Skeletal muscle satellite cell (primary cell): ENCODE results near the gene RAB4B. TPM values are rescaled to one million over a fixed set of nuclear protein-coding genes. Genes with fewer than 3 reads are reported as not detected.
"Not testable (repeated sequence)": the region's sequence is repeated elsewhere in the genome, so short reads cannot be mapped to it uniquely, and the experiment has no call there.

ENCODE experiments used
- H3K27me3 ChIP-seq: 2 replicates; pipeline ENCODE4 v1.7.0; 2013; ENCODE audit warnings: low read length; ENCODE audit not compliant: control insufficient read depth, insufficient read depth
- H3K36me3 ChIP-seq: 2 replicates; pipeline ENCODE4 v1.7.0; 2013; ENCODE audit warnings: mild to moderate bottlenecking, control low read depth, low read length; ENCODE audit not compliant: insufficient read depth
- H3K4me1 ChIP-seq: 2 replicates; pipeline ENCODE4 v1.7.0; 2013; ENCODE audit warnings: low read length; ENCODE audit not compliant: control insufficient read depth, insufficient read depth
- H3K4me2 ChIP-seq: 2 replicates; pipeline ENCODE4 v1.7.0; 2013; ENCODE audit warnings: mild to moderate bottlenecking, low read length
- H3K4me3 ChIP-seq: 2 replicates; pipeline ENCODE4 v1.7.0; 2013; ENCODE audit warnings: low read length
- H3K9ac ChIP-seq: 2 replicates; pipeline ENCODE4 v1.7.0; 2013; ENCODE audit warnings: mild to moderate bottlenecking, low read depth, low read length, moderate library complexity
- H3K9me3 ChIP-seq: replicated peaks from 2 replicates; pipeline ENCODE4 v1.7.0; 2013; ENCODE audit warnings: mild to moderate bottlenecking, control low read depth, low read length
- total RNA-seq: library from RNA; depleted of rRNA; stranded (reverse); fragments of >200 nt; gene quantifications from 2 replicates; pipeline ENCODE4 v1.2.3, GENCODE V29; 2012; rRNA removed

RAB4B gene, protein sequence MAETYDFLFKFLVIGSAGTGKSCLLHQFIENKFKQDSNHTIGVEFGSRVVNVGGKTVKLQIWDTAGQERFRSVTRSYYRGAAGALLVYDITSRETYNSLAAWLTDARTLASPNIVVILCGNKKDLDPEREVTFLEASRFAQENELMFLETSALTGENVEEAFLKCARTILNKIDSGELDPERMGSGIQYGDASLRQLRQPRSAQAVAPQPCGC
- total RNA-seq: 7.6 and 10.6 TPM in 2 replicates

- Histone ChIP-seq H3K36me3 (no peaks in the 10 kb centered on the region), H3K4me1 (peaks cover 14% of the 10 kb centered on the region), H3K27me3 (no peaks in the 10 kb centered on the region), H3K9ac (peak within 1 kb of the TSS; percentile 88), H3K4me2 (peak within 1 kb of the TSS; percentile 97), H3K9me3 (no peaks in the 10 kb centered on the region), H3K4me3 (peak within 1 kb of the TSS; percentile 83)
Observed at GRCh38 chr19:40777937-40778705, at the start of gene RAB4B. Gene RAB4B, plus strand, starts transcription at chr19:40778247. Its CDS starts 129 bp downstream, at chr19:40778376.

DNA sequence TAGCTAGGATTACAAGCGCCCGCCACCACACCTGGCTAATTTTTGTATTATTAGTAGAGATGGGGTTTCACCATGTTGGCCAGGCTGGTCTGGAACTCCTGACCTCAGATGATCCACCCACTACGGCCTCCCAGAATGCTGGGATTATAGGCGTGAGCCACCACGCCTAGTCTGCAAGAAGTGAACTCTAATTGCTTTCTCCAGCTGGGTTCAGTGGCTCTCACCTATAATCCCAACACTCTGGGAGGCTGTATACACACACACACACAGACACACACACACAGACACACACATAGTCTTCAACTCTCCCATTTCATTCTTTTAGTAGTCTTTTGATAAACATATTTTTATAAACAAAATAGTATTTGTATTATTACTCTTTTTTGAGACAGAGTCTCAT lies 48.0 kb upstream of the RAB4B start:
- H3K27me3 ChIP-seq, H3K4me3 ChIP-seq, H3K4me2 ChIP-seq, H3K9ac ChIP-seq, H3K9me3 ChIP-seq, H3K4me1 ChIP-seq: not testable (repeated sequence)
- H3K36me3 ChIP-seq: peaks cover 64% of the 10 kb centered on the region

DNA sequence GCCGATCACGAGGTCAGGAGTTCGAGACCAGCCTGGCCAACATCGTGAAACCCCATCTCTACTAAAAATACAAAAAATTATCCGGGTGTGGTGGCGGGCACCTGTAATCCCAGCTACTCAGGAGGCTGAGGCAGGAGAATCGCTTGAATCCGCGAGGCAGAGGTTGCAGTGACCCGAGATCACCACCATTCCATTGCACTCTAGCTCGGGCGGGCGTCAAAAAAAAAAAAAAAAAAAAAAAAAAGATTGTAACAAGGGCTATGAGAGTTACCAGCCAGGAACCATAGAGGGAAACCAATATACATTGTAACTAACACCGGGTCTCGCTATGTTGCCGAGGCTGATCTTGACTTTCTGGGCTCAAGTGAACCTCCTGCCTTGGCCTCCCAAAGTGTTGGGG lies 45.7 kb upstream of the RAB4B start:
- H3K4me3 ChIP-seq, H3K9me3 ChIP-seq, H3K27me3 ChIP-seq, H3K4me1 ChIP-seq, H3K9ac ChIP-seq, H3K4me2 ChIP-seq: not testable (repeated sequence)
- peaks cover 69% of the 10 kb centered on the region for H3K36me3 ChIP-seq

- Histone ChIP-seq H3K4me2 (no peak overlapping the region), H3K9ac (no peak overlapping the region), H3K9me3 (no peaks in the 10 kb centered on the region), H3K4me1 (no peaks in the 10 kb centered on the region), H3K4me3 (no peak overlapping the region), H3K36me3 (peaks cover 65% of the 10 kb centered on the region), H3K27me3 (no peaks in the 10 kb centered on the region)
Observed at GRCh38 chr19:40733149-40733548, 44.9 kb upstream of the RAB4B start.

GRCh38 chr19:40735013-40735771 lies 42.9 kb upstream of the RAB4B start:
- Histone ChIP-seq H3K4me3 (no peak overlapping the region), H3K36me3 (peaks cover 78% of the 10 kb centered on the region), H3K9ac (no peak overlapping the region), H3K4me1 (no peaks in the 10 kb centered on the region), H3K4me2 (no peak overlapping the region), H3K9me3 (no peaks in the 10 kb centered on the region), H3K27me3 (no peaks in the 10 kb centered on the region)

GRCh38 chr19:40736661-40737060 lies 41.4 kb upstream of the RAB4B start:
- Histone ChIP-seq H3K4me2 (no peak overlapping the region), H3K27me3 (no peaks in the 10 kb centered on the region), H3K9me3 (no peaks in the 10 kb centered on the region), H3K4me3 (no peak overlapping the region), H3K4me1 (no peaks in the 10 kb centered on the region), H3K36me3 (peaks cover 69% of the 10 kb centered on the region), H3K9ac (no peak overlapping the region)

GRCh38 chr19:40737102-40737644 lies 40.9 kb upstream of the RAB4B start:
- Histone ChIP-seq H3K9ac (no peak overlapping the region), H3K4me2 (no peak overlapping the region), H3K36me3 (peaks cover 66% of the 10 kb centered on the region), H3K9me3 (no peaks in the 10 kb centered on the region), H3K27me3 (no peaks in the 10 kb centered on the region), H3K4me1 (no peaks in the 10 kb centered on the region), H3K4me3 (no peak overlapping the region)

DNA sequence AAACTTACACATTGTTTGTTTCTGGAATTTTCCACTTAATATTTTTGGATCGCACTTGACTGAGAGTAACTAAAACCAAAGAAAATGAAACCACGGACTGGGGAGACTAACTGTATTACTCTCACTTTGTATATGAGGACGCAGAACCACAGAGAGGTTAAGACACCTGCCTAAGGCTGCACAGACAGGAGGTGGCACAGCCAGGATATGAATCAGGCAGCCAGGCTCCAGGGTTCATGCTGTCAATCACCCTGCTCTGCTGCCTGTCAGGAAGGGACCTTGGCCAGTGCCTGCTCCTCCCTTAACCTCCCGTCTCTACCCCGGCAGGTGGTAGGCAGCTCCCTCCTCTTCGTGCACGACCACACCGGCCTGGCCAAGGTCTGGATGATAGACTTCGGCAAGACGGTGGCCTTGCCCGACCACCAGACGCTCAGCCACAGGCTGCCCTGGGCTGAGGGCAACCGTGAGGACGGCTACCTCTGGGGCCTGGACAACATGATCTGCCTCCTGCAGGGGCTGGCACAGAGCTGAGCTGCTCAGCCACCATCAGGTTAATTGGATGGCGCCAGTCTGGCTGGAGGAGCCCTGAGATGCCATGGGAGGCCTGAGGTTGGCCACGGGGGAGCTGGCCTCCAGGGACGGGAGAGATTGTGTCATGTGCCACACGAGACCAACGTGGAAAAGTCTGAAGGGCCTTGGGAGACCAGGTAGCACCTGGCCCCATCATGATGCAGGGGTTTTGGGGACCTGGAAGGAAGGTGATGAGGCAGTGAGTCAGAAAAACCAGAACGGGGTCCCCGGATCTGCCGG lies 38.8 kb upstream of the RAB4B start:
- Histone ChIP-seq H3K27me3 (no peaks in the 10 kb centered on the region), H3K9ac (no peak overlapping the region), H3K4me2 (no peak overlapping the region), H3K4me3 (no peak overlapping the region), H3K4me1 (no peaks in the 10 kb centered on the region), H3K36me3 (peaks cover 47% of the 10 kb centered on the region), H3K9me3 (no peaks in the 10 kb centered on the region)

DNA sequence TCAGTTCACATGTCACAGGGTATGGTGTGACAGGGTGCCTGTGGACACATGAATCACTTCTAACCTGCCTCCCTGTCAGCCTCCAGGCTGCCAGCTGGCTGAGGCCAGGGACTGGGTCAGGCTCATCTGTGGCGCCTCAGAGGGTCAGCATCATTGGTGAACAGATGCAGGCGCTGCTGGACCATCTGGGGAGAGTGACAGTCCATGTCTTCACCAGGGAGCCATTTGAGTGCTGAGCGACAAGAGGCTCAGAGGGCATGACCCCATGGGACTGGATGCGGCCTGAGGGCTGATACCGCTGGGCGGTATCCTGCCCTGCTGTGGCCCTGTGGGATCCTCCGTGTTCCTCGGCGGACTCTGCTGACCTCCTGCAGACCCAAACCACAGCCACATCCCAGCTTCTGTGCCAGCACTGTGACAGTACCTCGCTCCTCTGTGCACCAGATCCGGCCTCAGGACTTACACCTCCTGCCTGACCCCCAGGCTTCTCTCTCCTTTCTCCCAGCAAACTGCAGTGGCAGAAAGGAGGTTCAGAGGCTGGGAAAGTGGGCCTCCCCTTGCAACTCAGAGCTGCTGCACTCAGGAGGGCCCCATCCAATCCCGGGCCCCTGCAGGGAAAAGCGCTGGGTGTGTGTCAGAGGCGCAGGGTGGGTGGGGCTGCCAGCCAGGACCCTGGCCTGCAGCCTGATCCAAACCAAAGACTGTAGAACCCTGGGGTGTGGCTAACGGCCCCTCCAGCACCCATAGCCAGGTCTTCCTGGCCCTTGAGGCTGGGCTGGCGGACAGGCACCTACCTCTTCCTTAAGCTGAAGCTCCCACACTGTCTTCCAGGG lies 38.0 kb upstream of the RAB4B start:
- no peaks in the 10 kb centered on the region for H3K9me3 ChIP-seq
- H3K4me1 ChIP-seq: peaks cover 5% of the 10 kb centered on the region
- H3K9ac ChIP-seq: no peak overlapping the region
- no peak overlapping the region for H3K4me2 ChIP-seq
- H3K36me3 ChIP-seq: peaks cover 42% of the 10 kb centered on the region
- H3K27me3 ChIP-seq: no peaks in the 10 kb centered on the region
- H3K4me3 ChIP-seq: no peak overlapping the region

- Histone ChIP-seq H3K4me3 (no peak overlapping the region), H3K27me3 (no peaks in the 10 kb centered on the region), H3K36me3 (peaks cover 35% of the 10 kb centered on the region), H3K4me1 (peaks cover 10% of the 10 kb centered on the region), H3K9ac (no peak overlapping the region), H3K4me2 (no peak overlapping the region), H3K9me3 (no peaks in the 10 kb centered on the region)
Observed at GRCh38 chr19:40740747-40741146, 37.3 kb upstream of the RAB4B start.
